Caco-2 (cell line): ENCODE results near the gene ADGRB3. TPM values are rescaled to one million over a fixed set of nuclear protein-coding genes. Genes with fewer than 3 reads are reported as not detected.

Experiments
- BruUV-seq: library from RNA; stranded (reverse); fragments of 400-500 nt; replicated peaks from 2 replicates; lab custom pipeline; 2021; lab: Mats Ljungman, UMichigan
- CTCF ChIA-PET: fragments of 300-600 bp; sonication (Branson Sonifier 250); formaldehyde crosslinking; loops from one replicate; lab custom pipeline; 2022; ENCODE audit warnings: antibody characterized with exemption; lab: Charles Lee
- POLR2A ChIA-PET: fragments of 300-600 bp; sonication (Branson Sonifier 250); formaldehyde crosslinking; loops from one replicate; lab custom pipeline; 2022; ENCODE audit warnings: antibody characterized with exemption; lab: Charles Lee
- DNase-seq, 2 experiments: peaks; one replicate each; pipeline versions ENCODE4 v3.0.0 to v3.0.0-alpha.2; 2020 to 2022
- H3K27me3 ChIP-seq: replicated peaks from 2 replicates; pipeline ENCODE4 v1.6.0; 2011; ENCODE audit warnings: low read length; ENCODE audit not compliant: control insufficient read depth, insufficient read depth
- H3K36me3 ChIP-seq: 2 replicates; pipeline ENCODE4 v1.5.1; 2011; ENCODE audit warnings: low read length; ENCODE audit not compliant: control insufficient read depth, insufficient read depth
- H3K4me1 ChIP-seq: fragments of 250-450 bp; sonication (Bioruptor Pico); 2 replicates; pipeline ENCODE4 v1.5.1; 2020; ENCODE audit warnings: mild to moderate bottlenecking
- H3K4me3 ChIP-seq: 2 replicates; pipeline ENCODE4 v1.5.1; 2011; ENCODE audit warnings: low read depth, mild to moderate bottlenecking, control low read depth, low read length
- H3K9me3 ChIP-seq: fragments of 250-450 bp; sonication (Bioruptor Pico); 2 replicates; pipeline ENCODE4 v1.5.1; 2020; ENCODE audit warnings: mild to moderate bottlenecking, moderate library complexity
- H3K27ac Mint-ChIP-seq: one replicate; pipeline ENCODE4 v1.8.0; 2022; ENCODE audit warnings: mixed read lengths; ENCODE audit not compliant: unreplicated experiment
- H3K27me3 Mint-ChIP-seq: one replicate; pipeline ENCODE4 v1.8.0; 2022; ENCODE audit warnings: mixed read lengths; ENCODE audit not compliant: insufficient read depth, unreplicated experiment
- H3K36me3 Mint-ChIP-seq: one replicate; pipeline ENCODE4 v1.8.0; 2022; ENCODE audit warnings: mild to moderate bottlenecking, mixed read lengths; ENCODE audit not compliant: insufficient read depth, unreplicated experiment
- H3K4me1 Mint-ChIP-seq: one replicate; pipeline ENCODE4 v1.8.0; 2022; ENCODE audit warnings: low read depth, mixed read lengths; ENCODE audit not compliant: unreplicated experiment
- H3K4me3 Mint-ChIP-seq: one replicate; pipeline ENCODE4 v1.8.0; 2022; ENCODE audit warnings: mild to moderate bottlenecking, moderate library complexity, mixed read lengths; ENCODE audit not compliant: unreplicated experiment
- H3K9me3 Mint-ChIP-seq: one replicate; pipeline ENCODE4 v1.8.0; 2022; ENCODE audit warnings: mixed read lengths; ENCODE audit not compliant: unreplicated experiment
- intact Hi-C: fragments of 100-400 bp; cut with micrococcal nuclease; formaldehyde crosslinking; loops from one replicate; pipeline ENCODE4 v1.10.0; 2022; ENCODE audit not compliant: unreplicated experiment
- total RNA-seq: library from RNA; stranded (reverse); gene quantifications from 2 replicates; pipeline ENCODE4 v1.2.3, GENCODE V29; 2022
- TF ChIP-seq, protein P1 (sequence below), 2 experiments: fragments of 200-600 bp in 1 of 2; IDR thresholded peaks; 1 replicate in 1 of 2; 2 replicates in 1 of 2; pipeline versions ENCODE4 v1.5.1 to v1.8.0; 2011 to 2022; ENCODE audit warnings: antibody characterized with exemption in 1 of 2, control low read depth in 1 of 2, inconsistent platforms in 1 of 2, low read depth in 1 of 2, low read length in 1 of 2, mild to moderate bottlenecking in 1 of 2, moderate library complexity in 1 of 2; ENCODE audit not compliant: insufficient read depth in 1 of 2, severe bottlenecking in 1 of 2, unreplicated experiment in 1 of 2

Gene ADGRB3
- total RNA-seq, 1 experiment from 2014 or later = 0.18 TPM

DNA sequence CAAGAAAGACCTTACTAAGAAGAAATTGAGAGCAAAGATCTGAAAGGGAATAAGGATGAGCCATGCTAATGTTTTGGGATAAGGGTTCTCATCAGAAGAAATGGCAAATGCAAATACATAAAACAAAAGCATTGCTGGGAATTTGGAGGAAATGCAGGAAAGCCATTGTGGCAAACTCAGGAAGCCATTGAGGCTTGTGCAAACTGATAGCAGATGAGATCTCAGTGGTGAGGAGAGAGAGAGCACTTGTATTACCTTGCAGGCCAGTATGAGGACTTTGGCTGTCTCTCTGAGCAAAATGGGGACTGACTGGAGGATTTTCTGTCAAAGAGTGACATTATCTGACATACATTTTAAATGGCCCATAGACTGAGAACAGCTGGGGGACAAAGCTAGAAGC is 103.0 kb downstream of the ADGRB3 start:
- no peaks in the 10 kb centered on the region for H3K27me3 ChIP-seq
- Mint-ChIP-seq H3K4me1 (no peaks in the 10 kb centered on the region), H3K9me3 (no peaks in the 10 kb centered on the region), H3K36me3 (no peaks in the 10 kb centered on the region), H3K27me3 (no peaks in the 10 kb centered on the region), H3K27ac (no peak overlapping the region), H3K4me3 (no peak overlapping the region)
- ChIA-PET CTCF (no interaction called here), POLR2A (no interaction called here)
- BruUV-seq = no TSS peak
- H3K9me3 ChIP-seq = no peaks in the 10 kb centered on the region
- no peaks in the 10 kb centered on the region for H3K4me1 ChIP-seq
- no peak overlapping the region for H3K4me3 ChIP-seq
- DNase-seq = no peak
- TF ChIP-seq, protein P1, sequence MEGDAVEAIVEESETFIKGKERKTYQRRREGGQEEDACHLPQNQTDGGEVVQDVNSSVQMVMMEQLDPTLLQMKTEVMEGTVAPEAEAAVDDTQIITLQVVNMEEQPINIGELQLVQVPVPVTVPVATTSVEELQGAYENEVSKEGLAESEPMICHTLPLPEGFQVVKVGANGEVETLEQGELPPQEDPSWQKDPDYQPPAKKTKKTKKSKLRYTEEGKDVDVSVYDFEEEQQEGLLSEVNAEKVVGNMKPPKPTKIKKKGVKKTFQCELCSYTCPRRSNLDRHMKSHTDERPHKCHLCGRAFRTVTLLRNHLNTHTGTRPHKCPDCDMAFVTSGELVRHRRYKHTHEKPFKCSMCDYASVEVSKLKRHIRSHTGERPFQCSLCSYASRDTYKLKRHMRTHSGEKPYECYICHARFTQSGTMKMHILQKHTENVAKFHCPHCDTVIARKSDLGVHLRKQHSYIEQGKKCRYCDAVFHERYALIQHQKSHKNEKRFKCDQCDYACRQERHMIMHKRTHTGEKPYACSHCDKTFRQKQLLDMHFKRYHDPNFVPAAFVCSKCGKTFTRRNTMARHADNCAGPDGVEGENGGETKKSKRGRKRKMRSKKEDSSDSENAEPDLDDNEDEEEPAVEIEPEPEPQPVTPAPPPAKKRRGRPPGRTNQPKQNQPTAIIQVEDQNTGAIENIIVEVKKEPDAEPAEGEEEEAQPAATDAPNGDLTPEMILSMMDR (IDR thresholded peaks at IDR 0.05; ENCODE audit: insufficient read depth in 1 of 2, low read depth in 1 of 2, low read length in 1 of 2, severe bottlenecking in 1 of 2, unreplicated experiment in 1 of 2) = no peak
- intact Hi-C loops = no loop called here
- H3K36me3 ChIP-seq = no peaks in the 10 kb centered on the region

DNA sequence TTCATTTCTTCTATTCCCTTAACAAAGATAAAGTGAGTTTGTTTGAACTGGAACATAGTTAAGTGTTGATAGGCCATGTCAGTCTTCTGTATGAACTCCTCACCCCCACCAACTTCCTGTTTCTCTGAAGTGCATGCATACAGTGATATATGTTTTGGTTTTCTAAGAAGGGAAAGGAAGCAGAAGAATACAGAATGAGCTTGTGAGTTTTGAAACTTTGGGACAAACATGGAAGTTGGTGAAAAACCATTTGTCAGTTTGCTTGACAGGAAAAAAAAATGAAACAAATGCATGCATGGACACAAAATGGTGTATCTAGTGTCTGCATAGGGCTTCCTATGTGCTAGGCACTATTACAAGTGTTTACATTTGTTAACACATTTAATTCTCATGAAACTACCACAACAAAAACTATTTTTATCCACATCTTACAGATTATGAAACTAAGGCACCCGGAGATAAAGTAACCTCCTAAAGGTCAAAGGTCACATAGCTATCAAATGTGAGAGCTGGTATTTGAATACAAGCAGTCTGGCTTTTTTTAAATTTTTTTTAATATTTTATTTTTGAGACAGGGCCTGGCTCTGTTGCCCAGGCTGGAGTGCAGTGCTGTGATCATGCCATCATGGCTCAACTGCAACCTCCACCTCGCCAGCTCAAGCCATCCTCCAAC is 105.9 kb downstream of the ADGRB3 start:
- no TSS peak for BruUV-seq
- no peaks in the 10 kb centered on the region for H3K36me3 Mint-ChIP-seq
- no peak overlapping the region for H3K27ac Mint-ChIP-seq
- no peaks in the 10 kb centered on the region for H3K36me3 ChIP-seq
- H3K9me3 Mint-ChIP-seq = no peaks in the 10 kb centered on the region
- no peak overlapping the region for H3K4me3 Mint-ChIP-seq
- intact Hi-C loops = no loop called here
- H3K4me1 ChIP-seq = no peaks in the 10 kb centered on the region
- H3K27me3 Mint-ChIP-seq = no peaks in the 10 kb centered on the region
- no peaks in the 10 kb centered on the region for H3K4me1 Mint-ChIP-seq
- CTCF ChIA-PET = no interaction called here
- no peaks in the 10 kb centered on the region for H3K27me3 ChIP-seq
- POLR2A ChIA-PET = no interaction called here
- no peak for DNase-seq
- TF ChIP-seq, protein P1 (IDR thresholded peaks at IDR 0.05; ENCODE audit: insufficient read depth in 1 of 2, low read depth in 1 of 2, low read length in 1 of 2, severe bottlenecking in 1 of 2, unreplicated experiment in 1 of 2) = no peak
- H3K9me3 ChIP-seq = no peaks in the 10 kb centered on the region
- no peak overlapping the region for H3K4me3 ChIP-seq

DNA sequence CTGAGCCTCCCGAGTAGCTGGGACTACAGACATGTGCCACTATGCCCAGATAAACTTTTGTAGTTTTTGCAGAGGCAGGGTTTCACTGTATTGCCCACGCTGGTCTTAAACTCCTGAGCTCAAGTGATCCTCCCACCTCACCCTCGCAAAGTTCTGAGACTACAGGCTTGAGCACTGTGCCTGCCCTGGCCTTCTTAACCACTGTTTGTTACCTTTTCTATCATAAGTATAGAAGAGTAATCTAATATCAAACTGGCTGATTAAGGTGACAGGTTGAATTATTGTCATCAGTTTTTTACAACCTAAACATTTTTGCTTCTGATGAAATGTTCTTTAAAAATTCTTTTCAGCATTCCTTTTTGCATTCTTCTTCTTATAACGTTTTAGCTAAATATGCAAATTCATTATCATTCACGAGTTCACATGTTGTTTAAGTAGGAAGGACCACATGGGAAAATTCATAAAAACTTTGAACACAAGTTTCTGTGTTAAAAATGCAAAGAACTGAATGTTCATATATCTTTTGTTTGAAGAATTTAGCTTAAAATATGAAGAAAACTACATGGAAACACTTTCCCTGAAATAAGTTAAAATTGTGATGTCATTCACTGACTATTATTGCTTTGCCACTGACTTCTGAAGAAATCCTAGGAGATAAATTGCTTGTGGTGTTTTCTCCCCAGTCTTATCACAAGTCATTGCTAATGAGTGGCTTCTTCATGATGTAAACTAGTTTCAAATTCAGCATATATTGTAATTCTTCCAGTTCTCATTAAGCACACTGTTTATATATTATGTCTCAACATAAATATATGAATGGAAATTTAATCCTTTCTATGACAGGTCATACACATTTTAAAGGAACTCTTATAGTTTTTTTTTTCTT is 106.7 kb downstream of the ADGRB3 start:
- H3K4me1 ChIP-seq = no peaks in the 10 kb centered on the region
- H3K9me3 ChIP-seq = no peaks in the 10 kb centered on the region
- H3K9me3 Mint-ChIP-seq = no peaks in the 10 kb centered on the region
- no TSS peak for BruUV-seq
- intact Hi-C loops = no loop called here
- no peak overlapping the region for H3K4me3 ChIP-seq
- H3K27ac Mint-ChIP-seq = no peak overlapping the region
- H3K4me1 Mint-ChIP-seq = no peaks in the 10 kb centered on the region
- no peaks in the 10 kb centered on the region for H3K27me3 ChIP-seq
- DNase-seq = no peak
- no peaks in the 10 kb centered on the region for H3K27me3 Mint-ChIP-seq
- CTCF ChIA-PET = no interaction called here
- POLR2A ChIA-PET = no interaction called here
- H3K4me3 Mint-ChIP-seq = no peak overlapping the region
- TF ChIP-seq, protein P1 (IDR thresholded peaks at IDR 0.05; ENCODE audit: insufficient read depth in 1 of 2, low read depth in 1 of 2, low read length in 1 of 2, severe bottlenecking in 1 of 2, unreplicated experiment in 1 of 2) = no peak
- no peaks in the 10 kb centered on the region for H3K36me3 Mint-ChIP-seq
- no peaks in the 10 kb centered on the region for H3K36me3 ChIP-seq
